Ishikawa (cell line): Measurements from ENCODE around the gene PPT1.

Experiments used
- CEBPB ChIP-seq: IDR thresholded peaks from 2 replicates; pipeline ENCODE4 v1.6.1; 2012
- EP300 ChIP-seq: IDR thresholded peaks from 2 replicates; pipeline ENCODE4 v1.6.1; 2012; ENCODE audit warnings: borderline replicate concordance
- FOXM1 ChIP-seq: IDR thresholded peaks from 2 replicates; pipeline ENCODE4 v1.6.1; 2012; ENCODE audit warnings: low read depth, borderline replicate concordance
- TAF1 ChIP-seq: IDR thresholded peaks from 2 replicates; pipeline ENCODE4 v1.6.1; 2012; ENCODE audit warnings: low read depth, mild to moderate bottlenecking
- TEAD4 ChIP-seq: IDR thresholded peaks from 2 replicates; pipeline ENCODE4 v1.6.1; 2012
- ZBTB7A ChIP-seq: IDR thresholded peaks from 2 replicates; pipeline ENCODE4 v1.6.1; 2012; ENCODE audit warnings: low read depth

DNA sequence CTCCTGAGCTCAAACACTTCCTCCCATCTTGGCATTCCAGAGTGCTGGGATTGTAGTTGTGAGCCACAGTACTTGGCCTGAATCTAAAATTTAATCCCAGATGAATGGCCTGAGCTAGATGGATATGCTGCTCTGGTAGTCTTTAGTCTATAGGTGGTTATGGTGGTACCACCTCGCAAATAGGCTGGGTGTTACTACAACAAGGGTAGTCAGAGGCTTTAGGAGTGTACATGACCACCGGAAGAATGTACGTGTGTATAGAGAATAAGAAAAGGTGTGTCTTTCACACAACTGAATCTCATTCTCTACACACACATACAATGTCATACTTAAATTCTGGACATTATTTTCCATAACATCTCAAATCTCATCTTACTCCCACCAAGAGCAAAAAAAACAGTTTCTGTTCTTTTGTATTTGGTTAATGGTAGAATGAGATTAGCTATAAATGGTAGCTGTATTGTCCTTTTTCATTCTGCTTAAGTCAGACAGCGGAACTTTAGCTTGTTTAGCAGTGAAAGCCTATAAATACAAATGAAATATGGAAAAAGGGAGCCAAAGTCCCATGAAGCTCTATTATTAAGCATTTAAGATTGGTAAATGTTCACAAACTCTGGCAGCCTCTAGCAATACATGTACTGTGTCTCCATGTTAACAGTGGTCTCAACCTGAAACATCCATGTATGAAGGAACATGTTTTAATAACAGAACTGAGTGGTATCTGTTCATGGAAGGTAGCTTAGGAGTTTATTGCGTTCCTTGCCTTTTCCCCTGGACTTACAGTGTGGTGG is 40.3 kb downstream of the PPT1 start:
- TF ChIP-seq ZBTB7A = no peak
- no peak for TF ChIP-seq CEBPB
- no peak for TF ChIP-seq TAF1
- no peak for TF ChIP-seq TEAD4
- TF ChIP-seq FOXM1 = no peak
- no peak for TF ChIP-seq EP300
